T-helper 1 cell treated with Interleukin-12 subunit alpha and Interleukin-12 subunit beta and Interleukin-4 antibody, amounts not matched to agents 30 μg/mL and 1 μg/mL, for 36 hours (primary cell): Measurements from ENCODE around the gene NDUFA11.
"Not testable (repeated sequence)": the region's sequence is repeated elsewhere in the genome, so short reads cannot be mapped to it uniquely, and the experiment has no call there.

Source experiments
- H3K27ac Mint-ChIP-seq: one replicate; pipeline ENCODE4 v1.8.0; 2021; ENCODE audit warnings: mild to moderate bottlenecking, mixed read lengths
- H3K27me3 Mint-ChIP-seq: one replicate; pipeline ENCODE4 v1.8.0; 2021; ENCODE audit warnings: low read depth, mixed read lengths
- H3K36me3 Mint-ChIP-seq: one replicate; pipeline ENCODE4 v1.8.0; 2021; ENCODE audit warnings: low read depth, mixed read lengths
- H3K4me1 Mint-ChIP-seq: one replicate; pipeline ENCODE4 v1.8.0; 2021; ENCODE audit warnings: low read depth, mixed read lengths
- H3K4me3 Mint-ChIP-seq: one replicate; pipeline ENCODE4 v1.8.0; 2021; ENCODE audit warnings: mild to moderate bottlenecking, moderate library complexity, mixed read lengths
- H3K9me3 Mint-ChIP-seq: one replicate; pipeline ENCODE4 v1.8.0; 2021; ENCODE audit warnings: mixed read lengths

Gene NDUFA11

DNA sequence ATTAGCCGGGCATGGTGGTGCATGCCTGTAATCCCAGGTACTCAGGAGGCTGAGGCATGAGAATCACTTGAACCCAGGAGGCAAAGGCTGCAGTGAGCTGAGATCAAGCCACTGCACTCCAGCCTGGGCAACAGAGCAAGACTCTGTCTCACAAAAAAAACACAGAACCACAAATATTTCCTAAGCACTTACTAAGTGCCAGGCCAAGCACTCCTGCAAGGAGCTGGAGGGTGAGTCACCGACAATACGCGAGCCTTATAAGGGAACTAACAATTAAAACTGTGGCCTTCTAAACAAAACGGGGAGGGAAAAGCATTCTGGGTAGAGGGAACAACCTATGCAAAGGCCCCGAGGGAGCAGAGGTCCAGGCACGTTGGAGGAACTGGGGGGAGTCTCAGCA lies 29.1 kb downstream of the NDUFA11 start:
- H3K9me3 Mint-ChIP-seq, H3K27ac Mint-ChIP-seq, H3K27me3 Mint-ChIP-seq, H3K4me3 Mint-ChIP-seq, H3K36me3 Mint-ChIP-seq, H3K4me1 Mint-ChIP-seq: not testable (repeated sequence)

DNA sequence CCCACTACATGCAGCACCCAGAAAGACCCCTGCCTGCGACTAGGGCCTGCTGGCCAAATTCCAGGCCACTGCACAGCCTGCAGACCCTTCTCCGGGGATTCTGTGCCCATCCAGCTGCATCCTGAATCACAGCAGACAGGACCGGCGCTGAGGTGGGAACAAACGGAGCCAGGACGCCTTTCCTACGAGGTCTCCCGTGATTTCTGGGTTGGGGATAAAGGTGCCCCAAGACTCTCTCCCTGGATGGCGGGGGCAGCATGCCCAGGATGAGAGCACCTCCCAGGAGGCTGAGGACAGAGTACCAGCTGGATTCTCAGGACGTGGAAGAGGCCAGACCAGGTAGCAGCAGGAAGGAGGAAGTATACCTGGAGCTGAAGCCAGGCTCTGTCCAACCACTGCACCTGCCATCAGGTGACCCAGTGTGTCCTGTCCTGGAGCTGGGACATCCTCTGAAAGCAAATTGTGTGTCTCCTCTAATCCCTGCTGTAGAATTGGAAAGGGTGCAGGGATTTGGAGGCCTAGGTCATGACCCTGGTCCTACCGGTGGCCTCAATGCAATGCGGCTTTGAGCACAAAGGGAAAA lies 29.9 kb downstream of the NDUFA11 start:
- no peak overlapping the region for H3K4me3 Mint-ChIP-seq
- no peaks in the 10 kb centered on the region for H3K9me3 Mint-ChIP-seq
- H3K27me3 Mint-ChIP-seq, result no peaks in the 10 kb centered on the region
- no peaks in the 10 kb centered on the region for H3K36me3 Mint-ChIP-seq
- H3K4me1 Mint-ChIP-seq, result no peaks in the 10 kb centered on the region
- no peak overlapping the region for H3K27ac Mint-ChIP-seq

DNA sequence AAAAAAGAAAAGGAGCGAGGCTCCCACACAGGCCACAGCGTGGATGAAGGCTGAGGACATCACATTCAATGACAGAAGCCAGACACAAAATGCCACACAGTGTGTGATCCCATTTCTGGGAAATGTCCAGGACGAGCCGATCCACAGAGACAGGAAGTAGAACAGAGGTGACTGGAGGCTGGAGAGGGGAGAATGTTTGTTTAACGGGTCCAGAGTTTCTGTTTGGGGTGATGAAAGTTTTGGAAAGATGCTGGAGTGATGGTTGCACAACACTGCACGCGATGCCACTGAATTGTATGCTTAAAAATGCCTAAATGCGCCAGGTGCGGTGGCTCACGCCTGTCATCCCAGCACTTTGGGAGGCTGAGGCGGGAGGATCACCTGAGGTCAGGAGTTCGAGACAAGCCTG lies 32.6 kb downstream of the NDUFA11 start:
- no peak overlapping the region for H3K4me3 Mint-ChIP-seq
- no peaks in the 10 kb centered on the region for H3K27me3 Mint-ChIP-seq
- H3K36me3 Mint-ChIP-seq, result no peaks in the 10 kb centered on the region
- no peak overlapping the region for H3K27ac Mint-ChIP-seq
- no peaks in the 10 kb centered on the region for H3K4me1 Mint-ChIP-seq
- H3K9me3 Mint-ChIP-seq, result no peaks in the 10 kb centered on the region

DNA sequence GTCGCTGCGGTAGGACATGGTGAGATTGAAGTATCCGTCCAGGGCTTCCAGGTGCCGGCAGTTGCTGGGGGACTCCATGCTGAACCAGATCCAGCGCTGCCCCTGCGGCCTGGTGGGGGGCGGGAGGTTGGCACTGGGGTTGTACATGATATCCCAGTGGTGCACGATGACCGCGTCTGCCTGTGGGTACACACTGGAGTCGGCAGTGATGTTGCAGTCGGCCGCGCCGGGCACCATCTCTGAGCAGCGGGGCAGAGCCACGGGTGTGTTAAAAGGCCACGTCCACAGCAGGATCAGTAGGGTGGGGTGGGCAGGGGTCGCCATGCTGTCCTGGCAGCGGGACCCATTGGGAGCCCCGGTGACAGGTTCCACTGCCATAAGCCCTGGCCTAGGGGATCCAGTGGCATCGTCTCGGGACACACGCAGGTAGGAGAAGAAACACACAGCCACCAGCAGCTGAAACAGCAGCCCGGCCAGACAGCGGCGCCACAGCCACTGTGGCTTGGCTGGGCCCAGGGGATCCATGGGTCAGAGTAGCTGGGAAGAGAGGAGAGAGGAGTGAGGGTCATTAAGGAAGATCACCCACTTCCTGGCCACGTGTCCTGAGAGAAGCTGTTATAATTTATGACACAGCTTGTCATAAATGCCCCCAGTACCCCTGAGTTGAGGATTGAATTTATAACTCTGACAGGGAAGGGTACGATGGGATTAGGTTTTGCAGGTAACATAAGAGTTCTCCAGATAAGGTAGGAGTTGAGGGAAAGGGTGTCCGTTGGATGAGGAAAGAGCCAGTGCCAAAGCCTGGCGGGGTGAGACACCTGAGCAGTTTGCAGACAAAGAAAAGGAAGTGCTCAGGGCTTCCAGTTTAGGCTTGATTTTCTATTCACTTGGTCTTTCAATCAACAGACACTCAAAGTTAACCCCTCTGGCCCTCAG lies 36.1 kb downstream of the NDUFA11 start:
- Mint-ChIP-seq H3K4me1 (no peaks in the 10 kb centered on the region), H3K27me3 (no peaks in the 10 kb centered on the region), H3K4me3 (no peak overlapping the region), H3K9me3 (no peaks in the 10 kb centered on the region), H3K27ac (no peak overlapping the region), H3K36me3 (no peaks in the 10 kb centered on the region)

DNA sequence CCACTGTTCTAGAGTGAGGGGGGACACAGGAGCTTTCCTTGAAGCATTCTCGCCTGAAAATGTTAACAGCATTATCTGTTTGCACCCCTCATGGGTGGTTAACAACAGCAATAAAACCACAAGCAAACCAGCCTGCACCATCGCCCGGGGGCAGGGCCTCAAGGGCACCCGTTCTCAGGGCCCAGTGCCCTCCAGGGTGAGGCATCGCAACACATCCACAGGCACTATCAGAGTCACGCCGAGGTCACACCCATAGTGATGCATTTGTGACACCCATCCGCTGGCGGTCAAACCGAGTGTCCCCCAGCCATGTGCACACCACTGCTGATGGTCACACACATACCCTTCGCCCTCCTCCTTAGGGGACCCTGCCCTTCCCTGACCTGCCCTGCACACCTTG lies 37.8 kb downstream of the NDUFA11 start:
- Mint-ChIP-seq H3K4me1 (no peaks in the 10 kb centered on the region), H3K9me3 (no peaks in the 10 kb centered on the region), H3K36me3 (no peaks in the 10 kb centered on the region), H3K4me3 (no peak overlapping the region), H3K27me3 (no peaks in the 10 kb centered on the region), H3K27ac (no peak overlapping the region)

DNA sequence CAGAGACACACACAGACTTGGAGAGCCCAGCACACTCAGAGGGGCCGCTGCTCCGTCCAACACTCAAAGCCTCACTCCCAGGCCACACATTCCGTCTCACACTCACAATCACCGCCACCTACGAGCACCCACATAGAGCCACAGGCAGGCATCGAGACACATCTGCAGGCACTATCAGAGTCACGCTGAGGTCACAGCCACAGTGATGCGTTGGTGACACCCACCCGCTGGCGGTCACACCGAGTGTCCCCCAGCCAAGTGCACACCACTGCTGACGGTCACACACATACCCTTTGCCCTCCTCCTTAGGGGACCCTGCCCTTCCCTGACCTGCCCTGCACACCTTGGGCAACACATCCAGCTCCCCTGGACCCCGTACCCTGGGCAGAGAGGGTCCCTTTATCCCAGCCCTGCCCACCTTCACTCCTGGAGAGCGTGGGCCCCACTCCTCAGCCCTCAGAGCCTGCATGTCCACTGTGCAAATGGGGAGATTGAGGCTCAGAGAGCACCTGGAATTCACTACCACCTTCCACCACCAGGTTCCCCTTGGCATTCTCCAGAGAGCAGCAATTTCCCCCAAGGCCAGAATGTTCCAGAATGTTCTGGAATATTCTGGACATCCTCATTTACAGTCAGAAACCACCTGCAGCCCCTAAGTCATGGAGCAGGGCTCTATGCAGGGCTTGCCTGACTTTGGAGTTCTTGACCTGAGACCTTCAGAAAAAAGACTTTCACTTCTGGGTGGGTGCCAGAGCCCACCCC lies 38.7 kb downstream of the NDUFA11 start:
- Mint-ChIP-seq H3K36me3 (no peaks in the 10 kb centered on the region), H3K27me3 (no peaks in the 10 kb centered on the region), H3K4me1 (no peaks in the 10 kb centered on the region), H3K4me3 (no peak overlapping the region), H3K27ac (no peak overlapping the region), H3K9me3 (no peaks in the 10 kb centered on the region)

DNA sequence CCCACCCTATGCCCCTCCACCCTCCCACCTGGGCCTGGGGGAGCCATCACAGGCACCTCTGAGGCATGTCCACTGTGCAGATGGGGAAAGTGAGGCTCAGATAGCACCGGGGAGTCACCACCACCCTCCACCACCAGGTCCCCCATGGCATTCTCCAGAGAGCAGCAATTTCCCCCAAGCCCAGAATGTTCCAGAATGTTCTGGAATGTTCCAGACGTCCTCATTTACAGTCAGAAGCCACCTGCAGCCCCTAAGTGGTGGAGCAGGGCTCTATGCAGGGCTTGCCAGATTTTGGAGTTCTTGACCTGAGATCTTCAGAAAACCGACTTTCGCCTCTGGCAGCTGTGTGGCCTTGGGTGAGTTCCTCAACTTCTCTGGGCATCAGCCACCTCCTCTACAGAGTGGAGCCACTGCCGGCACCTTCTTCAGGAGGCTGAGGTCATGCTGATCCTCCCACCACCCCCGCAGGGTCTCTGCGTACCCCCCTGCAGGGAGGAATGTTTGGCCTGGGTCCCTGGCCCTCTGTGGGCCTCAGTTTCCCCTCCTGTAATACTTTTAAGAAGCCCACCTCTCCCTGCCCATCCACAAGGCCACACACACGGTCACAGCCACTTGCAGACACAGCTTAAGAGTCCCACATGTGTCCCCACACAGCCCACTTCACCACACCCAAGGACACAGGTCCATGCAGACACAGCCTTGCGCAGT lies 39.4 kb downstream of the NDUFA11 start:
- Mint-ChIP-seq H3K4me1 (no peaks in the 10 kb centered on the region), H3K4me3 (no peak overlapping the region), H3K36me3 (no peaks in the 10 kb centered on the region), H3K9me3 (no peaks in the 10 kb centered on the region), H3K27ac (no peak overlapping the region), H3K27me3 (no peaks in the 10 kb centered on the region)

DNA sequence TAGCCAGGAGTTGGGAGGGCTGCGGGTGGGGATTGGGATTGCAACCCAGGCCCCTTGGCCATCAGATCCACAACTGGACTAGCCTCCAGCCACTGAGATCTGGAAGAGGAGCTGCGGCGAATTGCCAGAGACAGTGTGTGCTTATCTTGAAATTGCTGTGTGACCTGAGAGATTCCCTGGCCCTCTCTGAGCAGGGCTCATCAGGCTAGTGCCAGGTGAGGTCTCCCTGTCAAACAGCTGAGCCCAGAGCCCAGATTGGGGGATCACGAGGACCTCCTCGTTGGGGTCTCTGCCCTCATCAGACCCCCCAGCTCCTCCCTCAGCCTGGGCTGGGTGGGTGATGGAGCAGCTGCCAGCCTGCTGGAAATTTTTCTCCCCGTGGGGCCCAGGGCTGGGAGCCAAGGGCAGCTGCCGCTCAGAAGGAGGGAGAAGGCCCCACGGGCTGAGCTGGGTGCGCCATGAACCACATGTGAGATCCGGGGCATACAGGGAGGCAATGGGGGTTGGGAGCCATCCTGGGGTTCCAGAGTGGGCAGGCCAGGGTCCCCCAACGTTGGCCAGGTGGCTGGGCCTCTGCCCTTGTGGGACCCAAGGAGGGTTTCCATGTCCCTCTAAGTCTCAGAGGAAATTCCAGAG lies 40.4 kb downstream of the NDUFA11 start:
- no peak overlapping the region for H3K27ac Mint-ChIP-seq
- no peaks in the 10 kb centered on the region for H3K36me3 Mint-ChIP-seq
- H3K27me3 Mint-ChIP-seq, result no peaks in the 10 kb centered on the region
- H3K4me1 Mint-ChIP-seq, result no peaks in the 10 kb centered on the region
- no peaks in the 10 kb centered on the region for H3K9me3 Mint-ChIP-seq
- H3K4me3 Mint-ChIP-seq, result no peak overlapping the region

DNA sequence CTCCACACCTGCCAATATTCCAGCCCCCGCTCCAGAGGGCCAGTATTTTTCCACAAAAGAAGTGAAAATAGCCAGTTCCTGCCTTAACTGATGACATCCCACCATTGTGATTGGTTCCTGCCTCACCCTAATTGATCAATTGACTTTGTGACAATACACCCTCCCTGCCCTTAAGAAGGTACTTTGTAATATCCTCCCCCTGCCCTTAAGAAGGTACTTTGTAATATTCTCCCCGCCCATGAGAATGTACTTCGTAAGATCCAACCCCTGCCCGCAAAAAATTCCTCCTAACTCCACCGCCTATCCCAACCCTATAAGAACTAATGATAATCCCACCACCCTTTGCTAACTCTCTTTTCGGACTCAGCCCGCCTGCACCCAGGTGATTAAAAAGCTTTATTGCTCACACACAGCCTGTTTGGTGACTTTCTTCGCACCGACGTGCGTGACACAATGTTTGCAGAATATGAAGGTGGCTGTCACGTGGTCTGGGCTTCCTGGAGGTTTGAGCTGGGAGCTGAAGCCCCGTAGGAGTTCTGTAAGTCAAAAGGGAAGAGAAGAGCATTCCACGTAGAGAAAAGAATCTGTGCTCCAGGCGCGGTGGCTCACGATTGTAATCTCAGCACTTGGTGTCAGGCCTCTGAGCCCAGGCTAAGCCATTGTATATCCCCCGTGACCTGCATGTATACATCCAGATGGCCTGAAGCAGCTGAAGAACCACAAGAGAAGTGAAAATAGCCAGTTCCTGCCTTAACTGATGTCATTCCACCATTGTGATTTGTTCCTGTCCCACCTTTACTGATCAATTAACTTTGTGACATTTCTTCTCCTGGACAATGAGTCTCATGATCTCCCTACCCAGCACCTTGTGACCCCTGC lies 46.1 kb downstream of the NDUFA11 start:
- Mint-ChIP-seq H3K27me3 (no peaks in the 10 kb centered on the region), H3K4me1 (no peaks in the 10 kb centered on the region), H3K27ac (no peak overlapping the region), H3K36me3 (no peaks in the 10 kb centered on the region), H3K4me3 (no peak overlapping the region), H3K9me3 (no peaks in the 10 kb centered on the region)

DNA sequence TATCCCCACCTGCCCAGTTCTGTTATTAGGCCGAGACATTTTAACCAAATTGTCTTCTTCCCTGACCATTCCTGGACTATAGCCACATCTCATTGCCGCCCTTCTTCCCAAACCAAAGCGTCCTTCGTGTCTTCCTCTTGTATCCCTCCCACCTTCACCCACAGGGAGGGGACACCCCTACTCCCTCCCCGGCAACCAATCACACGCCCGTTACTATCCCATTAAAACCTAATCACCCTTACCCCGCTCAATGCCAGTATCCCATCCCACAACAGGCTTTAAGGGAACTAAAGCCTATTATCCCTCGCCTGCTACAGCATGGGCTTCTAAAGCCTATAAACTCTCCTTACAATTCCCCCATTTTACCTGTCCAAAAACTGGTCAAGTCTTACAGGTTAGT lies 48.4 kb downstream of the NDUFA11 start:
- H3K9me3 Mint-ChIP-seq, H3K4me1 Mint-ChIP-seq, H3K4me3 Mint-ChIP-seq, H3K27ac Mint-ChIP-seq, H3K27me3 Mint-ChIP-seq, H3K36me3 Mint-ChIP-seq: not testable (repeated sequence)

DNA sequence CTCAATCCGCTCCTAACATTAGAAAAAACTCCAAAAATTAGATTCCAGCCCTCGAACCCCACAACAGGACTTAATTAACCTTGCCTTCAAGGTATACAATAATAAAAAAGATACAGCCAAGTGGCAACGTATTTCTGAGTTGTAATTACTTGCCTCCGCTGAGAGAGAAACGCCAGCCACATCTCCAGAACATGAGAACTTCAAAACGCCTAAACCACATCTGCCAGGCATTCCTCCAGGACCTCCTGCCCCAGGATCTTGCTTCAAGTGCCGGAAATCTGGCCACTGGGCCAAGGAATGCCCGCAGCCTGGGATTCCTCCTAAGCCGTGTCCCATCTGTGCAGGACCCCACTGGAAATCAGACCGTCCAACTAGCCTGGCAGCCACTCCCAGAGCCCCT lies 49.5 kb downstream of the NDUFA11 start:
- H3K27ac Mint-ChIP-seq, H3K27me3 Mint-ChIP-seq, H3K36me3 Mint-ChIP-seq, H3K4me1 Mint-ChIP-seq, H3K4me3 Mint-ChIP-seq, H3K9me3 Mint-ChIP-seq: not testable (repeated sequence)

DNA sequence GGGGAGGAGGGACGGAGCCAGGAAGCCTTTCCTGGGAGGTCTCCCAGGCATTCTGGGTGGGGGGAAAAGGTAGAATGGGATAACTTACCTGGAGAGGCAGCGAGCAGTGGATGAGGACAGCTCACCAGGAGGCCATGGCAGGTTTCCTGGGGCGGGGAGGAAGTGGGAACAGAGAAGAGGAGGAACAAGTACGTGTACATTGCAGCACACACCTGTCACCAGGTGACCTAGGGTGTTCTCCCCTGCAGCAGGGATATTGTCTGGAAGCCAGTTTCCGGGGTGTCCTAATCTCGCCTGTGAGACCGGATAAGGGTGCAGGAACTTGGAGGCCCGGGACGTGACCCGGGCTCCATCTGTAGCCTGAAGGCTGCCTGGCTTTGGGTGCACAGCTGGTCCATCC lies 52.3 kb downstream of the NDUFA11 start, which contains the start of gene FUT3:
Gene FUT3 (minus strand): TSS at position 148 of the 400 bp plus-strand sequence.
- H3K27ac Mint-ChIP-seq, result no peak within 1 kb of the TSS
- no peaks in the 10 kb centered on the region for H3K27me3 Mint-ChIP-seq
- no peaks in the 10 kb centered on the region for H3K9me3 Mint-ChIP-seq
- H3K4me3 Mint-ChIP-seq, result no peak within 1 kb of the TSS
- H3K4me1 Mint-ChIP-seq, result no peaks in the 10 kb centered on the region
- no peaks in the 10 kb centered on the region for H3K36me3 Mint-ChIP-seq

DNA sequence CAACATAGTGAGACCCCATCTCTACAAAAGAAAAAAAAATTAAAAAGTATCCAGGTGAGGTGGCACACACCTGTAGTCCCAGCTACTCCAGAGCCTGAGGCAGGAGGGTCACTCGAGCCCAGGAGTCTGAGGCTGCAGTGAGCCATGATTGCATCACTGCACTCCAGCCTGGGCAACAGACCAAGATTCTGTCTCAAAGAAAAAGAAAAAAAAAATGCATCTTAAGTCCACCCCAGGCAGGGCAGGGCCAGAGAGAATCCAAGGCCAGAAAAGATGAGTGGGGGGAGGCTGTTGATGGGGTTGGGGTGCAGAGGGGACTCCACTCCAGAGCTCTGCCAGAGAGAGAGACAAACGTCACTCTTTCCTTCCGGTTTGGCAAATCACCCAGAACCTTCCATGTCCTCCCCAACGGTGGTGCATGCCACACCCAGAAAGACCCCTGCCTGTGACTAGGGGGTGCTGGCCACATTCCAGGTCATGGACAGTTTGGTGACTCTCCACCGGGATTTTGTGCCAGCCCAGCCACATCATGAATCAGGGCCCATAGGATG lies 52.8 kb downstream of the NDUFA11 start:
- Mint-ChIP-seq H3K4me3 (no peak overlapping the region), H3K27me3 (no peaks in the 10 kb centered on the region), H3K36me3 (no peaks in the 10 kb centered on the region), H3K4me1 (no peaks in the 10 kb centered on the region), H3K9me3 (no peaks in the 10 kb centered on the region), H3K27ac (no peak overlapping the region)
